ENCODE results near the gene CNTNAP4.

CNTNAP4 gene

GRCh38 chr16:76303637-76304314, 26.6 kb downstream of the CNTNAP4 start:
- no peak for FAIRE-seq
- no peak for DNase-seq (ENCODE audit: insufficient read length, low spot score)

DNA sequence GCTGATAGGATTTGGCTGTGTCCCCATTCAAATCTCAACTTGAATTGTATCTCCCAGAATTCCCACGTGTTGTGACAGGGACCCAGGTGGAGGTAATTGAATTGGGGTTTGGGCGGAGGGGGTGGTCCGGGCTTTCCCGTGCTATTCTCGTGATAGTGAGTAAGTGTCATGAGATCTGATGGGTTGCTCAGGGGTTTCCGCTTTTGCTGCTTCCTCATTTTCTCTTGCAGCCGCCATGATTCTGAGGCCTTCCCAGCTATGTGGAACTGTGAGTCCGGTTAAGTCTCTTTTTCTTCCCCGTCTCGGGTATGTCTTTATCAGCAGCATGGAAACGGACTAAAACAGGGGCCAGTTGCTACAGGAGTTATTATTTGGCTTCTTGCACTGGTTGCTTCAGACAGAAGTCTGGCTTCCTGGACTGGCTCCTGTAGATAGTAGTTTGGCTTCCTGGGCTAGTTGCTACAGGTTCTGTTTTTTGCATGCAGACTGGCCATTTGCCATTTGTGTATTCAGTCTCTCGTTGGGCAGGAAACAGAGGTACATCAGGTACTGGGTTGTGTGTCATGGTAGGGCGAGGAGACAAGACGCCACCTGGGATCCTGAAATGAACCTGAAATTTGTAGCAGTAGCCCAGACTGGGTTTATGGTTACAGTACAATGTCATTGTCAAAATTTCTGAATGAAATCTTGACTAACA, 32.6 kb downstream of the CNTNAP4 start:
- FAIRE-seq: peak; percentile 9
- no peak for DNase-seq (ENCODE audit: insufficient read length, low spot score)

GRCh38 chr16:76311260-76311659, 34.1 kb downstream of the CNTNAP4 start:
- FAIRE-seq (no peak), DNase-seq (ENCODE audit: insufficient read length, low spot score) (no peak)

DNA sequence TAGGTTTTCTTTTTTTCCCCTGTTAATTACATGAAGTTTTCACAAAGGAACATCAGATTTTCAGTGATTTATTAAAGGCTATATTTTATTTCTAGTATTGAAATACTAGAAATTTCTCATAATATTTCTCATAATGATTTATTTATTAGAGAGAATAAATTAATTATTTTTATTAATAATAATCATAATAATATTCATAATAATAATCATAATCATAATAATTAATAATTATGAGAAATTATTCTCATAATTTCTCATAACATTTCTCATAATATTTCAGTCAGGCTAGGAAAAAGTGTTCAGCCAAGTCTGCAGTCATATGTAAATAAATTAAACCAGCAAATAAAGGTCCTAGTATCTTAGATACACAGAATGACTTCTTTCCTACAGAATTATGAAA, 41.4 kb downstream of the CNTNAP4 start:
- DNase-seq (ENCODE audit: insufficient read length, low spot score) (no peak), FAIRE-seq (no peak)

GRCh38 chr16:76329106-76329505, 51.9 kb downstream of the CNTNAP4 start:
- FAIRE-seq (no peak), DNase-seq (ENCODE audit: insufficient read length, low spot score) (no peak)

DNA sequence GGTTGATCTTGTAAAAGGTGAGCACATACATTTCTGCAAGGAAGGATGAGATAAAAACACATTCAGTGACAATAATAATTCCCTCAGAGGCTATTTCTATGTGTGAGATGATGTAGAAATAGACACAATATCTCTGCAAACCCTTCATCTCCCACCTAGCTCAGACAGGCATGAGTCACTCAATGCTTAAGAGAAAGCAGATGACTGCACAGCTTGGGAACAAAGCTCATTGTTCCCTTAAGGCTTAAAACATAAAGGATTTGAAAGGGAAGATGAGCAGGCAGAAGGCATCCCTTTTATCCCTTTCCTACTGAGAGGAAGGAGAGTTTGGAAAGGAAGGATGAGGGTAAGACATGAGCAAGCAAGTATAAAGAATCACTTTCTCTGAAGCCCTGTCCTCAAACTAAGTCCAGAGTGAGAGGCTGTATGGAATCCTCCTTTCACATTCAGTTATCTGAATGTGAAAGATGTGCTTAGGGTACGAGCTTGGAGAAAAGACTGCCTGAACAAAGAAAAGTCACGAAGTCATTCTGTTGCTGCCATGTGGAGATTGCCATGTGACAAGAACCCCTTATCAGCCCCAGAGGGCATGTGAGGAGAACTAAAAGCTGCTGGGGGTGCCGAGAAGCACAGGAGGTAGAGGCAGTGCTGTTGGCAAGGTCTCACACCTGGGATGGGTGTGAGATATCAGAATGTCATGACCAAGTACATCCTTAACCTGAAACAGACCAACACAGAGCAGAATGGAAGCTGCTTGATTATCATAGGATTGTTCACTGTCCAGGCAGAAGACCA, 58.2 kb downstream of the CNTNAP4 start:
- FAIRE-seq: no peak
- DNase-seq (ENCODE audit: insufficient read length, low spot score): no peak

GRCh38 chr16:76336112-76336511, 58.9 kb downstream of the CNTNAP4 start:
- no peak for FAIRE-seq
- DNase-seq (ENCODE audit: insufficient read length, low spot score): no peak

DNA sequence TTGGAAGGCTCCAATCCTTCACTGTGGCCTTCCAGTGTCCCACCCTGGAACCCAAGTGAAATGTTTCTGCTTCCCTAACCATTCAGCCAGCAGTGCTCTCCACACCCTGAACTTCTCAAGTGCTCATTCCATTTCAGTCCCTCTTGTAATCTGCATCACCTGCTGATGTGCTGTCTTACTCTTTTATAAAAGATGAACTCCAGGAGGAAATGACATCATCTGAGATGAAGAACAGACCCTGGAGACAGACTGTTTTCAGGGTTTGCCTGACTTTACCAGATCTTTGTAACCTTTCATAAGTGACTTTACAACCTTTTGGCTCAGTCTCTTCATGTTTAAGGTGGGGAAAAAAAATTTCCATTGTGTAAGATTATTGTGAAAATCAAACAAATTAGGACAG, 61.3 kb downstream of the CNTNAP4 start:
- FAIRE-seq (no peak), DNase-seq (ENCODE audit: insufficient read length, low spot score) (no peak)

GRCh38 chr16:76343769-76344168, 66.6 kb downstream of the CNTNAP4 start:
- no peak for DNase-seq (ENCODE audit: insufficient read length, low spot score)

DNA sequence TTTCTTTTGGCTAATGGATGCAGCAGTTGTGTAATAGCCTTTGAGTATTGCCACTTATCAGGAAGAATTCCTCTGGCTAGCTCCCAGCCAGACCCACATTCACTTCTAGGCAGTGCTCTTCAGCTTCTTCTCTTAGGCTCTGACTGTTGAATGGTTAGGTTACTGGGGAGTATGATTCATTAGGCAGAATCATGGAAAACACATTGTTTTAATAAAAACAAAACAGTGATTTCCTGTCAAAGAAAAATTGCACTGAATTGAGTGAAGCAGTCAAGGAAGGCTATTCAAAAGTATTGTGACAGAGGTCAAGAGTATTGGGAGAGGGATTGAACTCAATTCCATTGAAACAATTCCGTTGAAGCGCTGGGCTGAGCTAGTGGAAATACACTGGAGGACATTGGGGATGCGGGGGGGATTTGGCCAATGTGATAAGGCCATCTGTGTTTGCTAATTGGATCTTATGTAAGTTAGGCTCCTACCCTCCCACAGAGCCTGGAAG, 68.0 kb downstream of the CNTNAP4 start:
- FAIRE-seq (no peak), DNase-seq (ENCODE audit: insufficient read length, low spot score) (no peak)

More at GRCh38 chr16:76343769-76344168, 66.6 kb downstream of the CNTNAP4 start:
- no peak for FAIRE-seq

DNA sequence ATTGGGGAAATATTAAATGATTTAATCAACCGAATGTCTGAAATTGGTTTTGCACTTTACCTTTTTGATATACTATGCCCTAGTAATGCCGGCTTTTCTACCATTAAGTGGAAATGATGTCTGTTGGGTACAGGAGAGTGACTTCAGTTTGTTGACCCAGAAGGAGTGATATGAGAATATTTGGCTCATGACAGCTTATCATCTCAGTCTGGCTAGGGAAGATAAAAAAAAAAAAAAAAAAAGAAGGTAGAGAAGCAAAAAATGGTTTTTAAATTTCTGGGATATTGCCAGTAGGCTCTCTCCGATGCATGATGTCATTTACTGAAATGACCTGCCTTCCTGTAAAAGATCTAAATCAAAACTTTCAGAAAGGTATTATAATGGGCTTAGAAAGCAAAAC, 69.0 kb downstream of the CNTNAP4 start:
- DNase-seq (ENCODE audit: insufficient read length, low spot score) (no peak), FAIRE-seq (no peak)

GRCh38 chr16:76351441-76351840, 74.2 kb downstream of the CNTNAP4 start:
- DNase-seq (ENCODE audit: insufficient read length, low spot score): no peak
- FAIRE-seq: no peak

DNA sequence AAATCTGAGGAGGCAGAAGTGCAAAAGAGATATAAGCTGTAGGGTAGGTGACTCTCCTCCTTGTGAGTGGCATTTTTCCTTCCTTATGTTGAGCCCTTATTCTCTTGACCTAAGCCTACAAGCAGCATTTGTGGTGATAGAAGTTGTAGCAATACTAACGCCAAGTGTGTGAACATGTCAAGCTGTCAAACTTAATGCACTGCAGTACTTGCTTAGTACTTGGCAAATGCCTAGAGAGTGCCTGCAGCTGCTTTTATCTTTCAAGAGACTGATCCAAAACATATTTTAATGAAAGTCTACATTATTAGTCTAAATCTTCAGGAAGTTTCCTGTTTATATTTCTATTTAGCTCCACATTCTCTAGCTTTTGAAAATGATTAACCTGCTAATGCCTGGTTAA, 83.2 kb downstream of the CNTNAP4 start:
- FAIRE-seq (no peak), DNase-seq (ENCODE audit: insufficient read length, low spot score) (no peak)

- DNase-seq (ENCODE audit: insufficient read length, low spot score) (no peak), FAIRE-seq (no peak)
Observed at GRCh38 chr16:76370344-76370743, 93.1 kb downstream of the CNTNAP4 start.

- DNase-seq (ENCODE audit: insufficient read length, low spot score) (no peak), FAIRE-seq (no peak)
Observed at GRCh38 chr16:76371441-76371840, 94.2 kb downstream of the CNTNAP4 start.

- DNase-seq (ENCODE audit: insufficient read length, low spot score): no peak
- no peak for FAIRE-seq
Observed at GRCh38 chr16:76373998-76374397, 96.8 kb downstream of the CNTNAP4 start.

DNA sequence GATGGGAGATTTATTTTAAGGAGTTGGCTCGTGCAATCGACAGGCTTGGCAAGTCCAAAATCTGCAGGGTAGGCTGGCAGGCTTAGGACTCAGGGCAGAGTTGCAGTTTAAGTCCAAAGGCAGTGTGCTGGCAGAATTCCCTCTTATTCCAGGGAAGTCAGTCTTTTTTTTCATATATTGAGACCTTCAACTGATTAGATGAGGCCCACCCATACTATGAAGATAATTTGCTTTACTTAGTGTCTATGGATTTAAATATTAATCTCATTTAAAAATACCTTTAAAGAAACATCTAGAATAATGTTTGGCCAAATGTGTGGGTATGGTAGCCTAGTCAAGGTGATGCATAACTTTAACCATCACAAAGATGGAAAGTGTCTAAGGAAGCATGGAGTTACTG, 99.8 kb downstream of the CNTNAP4 start:
- no peak for DNase-seq (ENCODE audit: insufficient read length, low spot score)
- no peak for FAIRE-seq

DNA sequence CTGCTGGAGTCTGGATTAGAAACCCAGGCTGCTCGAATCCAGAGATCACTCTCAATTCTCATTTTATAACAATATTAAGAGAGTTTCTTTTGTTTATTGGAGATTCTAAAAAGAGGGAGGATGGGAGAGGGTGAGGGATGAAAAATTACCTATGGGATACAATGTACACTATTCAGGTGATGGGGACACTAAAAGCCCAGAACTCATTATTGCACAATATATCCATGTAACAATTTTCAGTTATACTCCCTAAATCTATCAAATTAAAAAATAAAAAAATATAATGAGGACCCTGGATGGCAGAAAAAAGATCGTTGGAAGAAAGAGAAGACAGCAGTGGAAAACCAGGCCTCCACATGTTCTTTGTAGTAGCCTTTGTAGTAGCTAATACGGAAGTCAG, 100.8 kb downstream of the CNTNAP4 start:
- no peak for DNase-seq (ENCODE audit: insufficient read length, low spot score)
- FAIRE-seq: no peak

DNA sequence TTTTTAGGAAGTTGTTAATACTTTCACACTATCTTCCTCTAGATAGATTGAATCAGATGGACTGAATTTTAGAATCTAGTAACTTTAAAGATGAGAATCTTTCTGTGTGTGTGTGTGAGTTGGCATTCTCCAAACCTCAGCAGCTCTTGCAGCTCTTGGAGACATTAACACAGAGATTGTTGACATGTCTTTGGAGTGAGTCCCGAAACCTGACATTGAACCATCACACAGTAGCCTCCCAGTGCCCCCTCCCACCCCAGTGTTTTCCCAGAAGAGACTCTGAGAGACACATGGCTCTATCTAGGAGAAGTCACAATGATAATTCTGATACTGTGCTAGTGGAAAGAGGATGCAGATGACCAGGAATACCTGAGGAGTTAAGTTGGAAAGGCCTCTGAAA, 103.9 kb downstream of the CNTNAP4 start:
- DNase-seq (ENCODE audit: insufficient read length, low spot score) (no peak), FAIRE-seq (no peak)

GRCh38 chr16:76385601-76386230, 108.5 kb downstream of the CNTNAP4 start:
- no peak for FAIRE-seq
- no peak for DNase-seq (ENCODE audit: insufficient read length, low spot score)

DNA sequence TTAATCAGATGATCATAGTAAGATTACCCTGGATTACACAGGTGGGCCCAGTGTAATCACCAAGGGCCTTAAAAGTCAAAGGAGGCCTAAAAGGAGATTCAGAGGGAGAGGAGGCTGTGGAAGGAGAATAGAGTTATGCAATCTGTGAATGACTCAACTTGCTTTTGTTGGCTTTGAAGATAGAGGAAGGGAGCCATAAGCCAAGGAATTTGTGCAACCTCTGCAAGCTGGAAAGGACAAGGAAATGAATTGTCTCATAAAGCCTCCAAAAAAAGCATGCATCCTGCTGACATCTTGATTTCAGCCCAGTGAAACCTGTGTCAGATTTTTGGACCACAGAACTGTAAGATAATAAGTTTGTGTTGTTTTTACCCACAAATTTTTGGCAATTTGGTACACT, 109.6 kb downstream of the CNTNAP4 start:
- FAIRE-seq (no peak), DNase-seq (ENCODE audit: insufficient read length, low spot score) (no peak)

Measured in HTR-8/SVneo (cell line).